ENCODE data around the gene PABPC1L.

Gene PABPC1L

GRCh38 chr20:44962483-44962882, 52.6 kb downstream of the PABPC1L start:
- no peak overlapping the region for H3K4me3 ChIP-seq (ENCODE audit: low read depth, low read length)
- no peak for TF ChIP-seq MAX (IDR thresholded peaks at IDR 0.05; ENCODE audit: low read depth, low read length)
- no peak for TF ChIP-seq MYC (IDR thresholded peaks at IDR 0.05; ENCODE audit: low read depth, low read length)
- no peak for TF ChIP-seq CTCF (IDR thresholded peaks at IDR 0.05; ENCODE audit: low read depth, low read length)
- TF ChIP-seq POLR2A (IDR thresholded peaks at IDR 0.05; ENCODE audit: extremely low read depth, insufficient read length), result no peak
- DNase-seq (ENCODE audit: low read depth), result no peak

GRCh38 chr20:44963325-44964215, 53.7 kb downstream of the PABPC1L start:
- TF ChIP-seq MAX (IDR thresholded peaks at IDR 0.05; ENCODE audit: low read depth, low read length) (no peak), POLR2A (IDR thresholded peaks at IDR 0.05; ENCODE audit: extremely low read depth, insufficient read length) (no peak), CTCF (IDR thresholded peaks at IDR 0.05; ENCODE audit: low read depth, low read length) (no peak), MYC (IDR thresholded peaks at IDR 0.05; ENCODE audit: low read depth, low read length) (no peak)
- no peak for DNase-seq (ENCODE audit: low read depth)
- no peak overlapping the region for H3K4me3 ChIP-seq (ENCODE audit: low read depth, low read length)

GRCh38 chr20:44965651-44966029, 55.8 kb downstream of the PABPC1L start:
- no peak for TF ChIP-seq MAX (IDR thresholded peaks at IDR 0.05; ENCODE audit: low read depth, low read length)
- no peak for TF ChIP-seq CTCF (IDR thresholded peaks at IDR 0.05; ENCODE audit: low read depth, low read length)
- TF ChIP-seq POLR2A (IDR thresholded peaks at IDR 0.05; ENCODE audit: extremely low read depth, insufficient read length), result no peak
- TF ChIP-seq MYC (IDR thresholded peaks at IDR 0.05; ENCODE audit: low read depth, low read length), result no peak
- no peak for DNase-seq (ENCODE audit: low read depth)
- peak overlapping the region; percentile 85 for H3K4me3 ChIP-seq (ENCODE audit: low read depth, low read length)

- peak; percentile 56 for TF ChIP-seq CTCF (IDR thresholded peaks at IDR 0.05; ENCODE audit: low read depth, low read length)
- peak; percentile 99 for TF ChIP-seq MAX (IDR thresholded peaks at IDR 0.05; ENCODE audit: low read depth, low read length)
- peak; percentile 89 for TF ChIP-seq POLR2A (IDR thresholded peaks at IDR 0.05; ENCODE audit: extremely low read depth, insufficient read length)
- peak; percentile 95 for TF ChIP-seq MYC (IDR thresholded peaks at IDR 0.05; ENCODE audit: low read depth, low read length)
- peak within 1 kb of the TSS; percentile 93 for H3K4me3 ChIP-seq (ENCODE audit: low read depth, low read length)
- DNase-seq (ENCODE audit: low read depth), result peak; percentile 99
Observed at GRCh38 chr20:44966030-44966961, 56.4 kb downstream of the PABPC1L start, which contains the start of gene STK4. TSS of gene STK4 (plus strand) at chr20:44966512. CDS start at chr20:44966569, 57 bp downstream.

GRCh38 chr20:44967207-44967807, 57.4 kb downstream of the PABPC1L start:
- peak overlapping the region; percentile 93 for H3K4me3 ChIP-seq (ENCODE audit: low read depth, low read length)
- TF ChIP-seq MAX (IDR thresholded peaks at IDR 0.05; ENCODE audit: low read depth, low read length) (peak; percentile 56; the same call in 1 of the 2 replicates), CTCF (IDR thresholded peaks at IDR 0.05; ENCODE audit: low read depth, low read length) (no peak), POLR2A (IDR thresholded peaks at IDR 0.05; ENCODE audit: extremely low read depth, insufficient read length) (no peak), MYC (IDR thresholded peaks at IDR 0.05; ENCODE audit: low read depth, low read length) (no peak)
- DNase-seq (ENCODE audit: low read depth), result peak; percentile 76

Measured in NB4 (cell line).